CD4-positive, alpha-beta T cell treated with Interferon gamma for 1 hour (primary cell): Measurements from ENCODE around the gene CTNND2.
A peak's percentile ranks its signal among the peaks of the same experiment; 100 is the strongest.
"Not testable (repeated sequence)": the region's sequence is repeated elsewhere in the genome, so short reads cannot be mapped to it uniquely, and the experiment has no call there.

Experiments
- DNase-seq: peaks from one replicate; pipeline ENCODE4 v3.0.0-alpha.2; 2020

Gene CTNND2

GRCh38 chr5:11378461-11378860 lies 525.8 kb downstream of the CTNND2 start:
- no peak for DNase-seq

- DNase-seq, result no peak
Measured at GRCh38 chr5:11377896-11378295, 526.4 kb downstream of the CTNND2 start.

DNA sequence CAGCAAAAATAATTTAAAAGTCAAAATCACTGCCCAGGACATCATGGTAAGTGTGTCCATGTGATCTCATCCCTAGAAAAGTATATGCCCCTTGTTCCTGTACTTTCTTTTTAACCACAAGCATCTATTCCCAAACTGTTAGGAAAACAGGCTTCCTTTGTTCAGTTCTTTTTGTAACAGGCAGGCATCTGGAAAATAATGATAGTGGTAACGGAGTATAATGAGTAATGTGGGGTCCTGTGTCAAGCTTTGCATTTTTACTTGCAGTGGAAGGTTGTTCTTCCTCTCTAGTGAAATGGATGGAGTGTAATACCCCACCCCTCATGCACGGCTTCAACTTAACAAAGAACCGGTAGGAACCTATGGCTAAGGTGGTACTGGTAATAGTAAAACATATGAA lies 532.1 kb downstream of the CTNND2 start:
- DNase-seq, result no peak

GRCh38 chr5:11371021-11371420 lies 533.2 kb downstream of the CTNND2 start:
- DNase-seq, result no peak

DNA sequence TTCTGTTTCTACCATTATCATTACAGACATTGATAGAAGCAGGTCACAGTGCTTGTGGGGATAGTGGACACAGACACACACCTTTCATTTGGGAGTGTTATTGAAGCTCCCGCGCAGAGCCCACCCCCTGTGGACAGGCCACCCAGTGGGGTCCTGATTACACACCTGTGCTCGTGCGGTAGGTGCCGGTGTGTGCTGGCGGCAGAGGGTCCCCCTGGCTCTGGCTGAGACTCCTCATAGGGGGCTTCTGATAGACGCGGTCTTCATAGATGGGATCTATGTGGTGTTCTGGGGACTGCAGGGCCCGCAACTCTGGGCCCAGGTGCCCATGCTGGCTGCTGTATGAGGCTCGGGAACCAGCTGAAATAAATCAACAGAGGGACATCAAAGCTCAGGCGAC lies 539.7 kb downstream of the CTNND2 start:
- no peak for DNase-seq

- no peak for DNase-seq
Measured at GRCh38 chr5:11363631-11364178, 540.5 kb downstream of the CTNND2 start.

DNA sequence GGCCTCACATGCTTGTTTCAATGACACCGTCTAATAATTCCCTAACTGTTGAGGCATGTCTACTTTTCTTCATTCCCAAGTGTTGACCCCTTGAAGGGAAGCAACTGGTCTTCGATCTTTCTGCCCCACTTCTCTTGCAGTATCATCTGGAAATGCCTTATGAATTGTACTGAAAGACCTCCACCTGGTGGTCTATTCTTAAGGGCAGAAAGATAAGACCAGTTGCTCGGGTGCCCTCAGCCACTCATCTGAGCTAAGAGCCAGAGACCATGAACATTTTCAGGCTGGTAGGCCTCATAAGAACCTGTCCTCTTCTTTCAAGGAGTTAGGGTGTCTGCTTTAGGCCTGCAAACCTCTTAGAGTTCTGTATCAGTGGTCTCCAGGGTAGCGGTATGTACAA lies 542.5 kb downstream of the CTNND2 start:
- DNase-seq, result no peak

- no peak for DNase-seq
Measured at GRCh38 chr5:11357928-11358327, 546.3 kb downstream of the CTNND2 start.

DNA sequence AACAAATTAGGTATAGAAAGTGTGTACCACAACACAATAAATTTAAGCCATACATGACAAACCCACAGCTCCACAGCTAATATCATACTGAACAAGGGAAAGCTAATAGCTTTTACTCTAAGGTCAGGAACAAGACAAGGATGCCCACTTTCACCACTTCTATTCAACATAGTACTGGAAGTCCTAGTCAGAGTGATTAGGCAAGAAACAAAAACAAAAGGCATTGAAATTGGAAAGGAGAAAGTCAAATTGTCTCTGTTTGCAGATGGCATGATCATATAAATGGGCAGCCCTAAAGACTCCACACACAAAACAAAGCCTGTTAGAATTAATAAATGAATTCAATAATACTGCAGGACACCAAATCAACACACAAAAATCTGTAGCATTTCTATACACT lies 548.8 kb downstream of the CTNND2 start:
- DNase-seq, result no peak

DNA sequence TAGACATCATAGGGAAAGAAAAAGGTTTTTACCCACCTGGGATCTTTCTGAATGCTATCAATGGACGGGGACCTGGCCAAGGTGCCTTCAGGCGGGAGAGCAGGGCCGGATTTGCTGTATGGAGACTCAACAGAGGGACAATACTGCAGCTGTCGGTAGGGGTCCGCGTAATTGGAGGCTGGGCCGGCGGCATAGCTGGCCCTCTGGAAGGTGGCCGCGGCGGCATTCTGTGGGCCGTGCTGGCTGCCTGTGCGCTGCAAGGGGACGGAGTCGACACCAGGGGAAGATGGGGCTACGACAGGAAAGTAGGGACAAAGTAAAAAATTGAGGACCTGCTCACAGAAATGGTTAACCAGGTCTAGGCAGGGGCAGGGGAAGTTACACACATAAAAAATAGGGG lies 557.9 kb downstream of the CTNND2 start:
- DNase-seq, result no peak

DNA sequence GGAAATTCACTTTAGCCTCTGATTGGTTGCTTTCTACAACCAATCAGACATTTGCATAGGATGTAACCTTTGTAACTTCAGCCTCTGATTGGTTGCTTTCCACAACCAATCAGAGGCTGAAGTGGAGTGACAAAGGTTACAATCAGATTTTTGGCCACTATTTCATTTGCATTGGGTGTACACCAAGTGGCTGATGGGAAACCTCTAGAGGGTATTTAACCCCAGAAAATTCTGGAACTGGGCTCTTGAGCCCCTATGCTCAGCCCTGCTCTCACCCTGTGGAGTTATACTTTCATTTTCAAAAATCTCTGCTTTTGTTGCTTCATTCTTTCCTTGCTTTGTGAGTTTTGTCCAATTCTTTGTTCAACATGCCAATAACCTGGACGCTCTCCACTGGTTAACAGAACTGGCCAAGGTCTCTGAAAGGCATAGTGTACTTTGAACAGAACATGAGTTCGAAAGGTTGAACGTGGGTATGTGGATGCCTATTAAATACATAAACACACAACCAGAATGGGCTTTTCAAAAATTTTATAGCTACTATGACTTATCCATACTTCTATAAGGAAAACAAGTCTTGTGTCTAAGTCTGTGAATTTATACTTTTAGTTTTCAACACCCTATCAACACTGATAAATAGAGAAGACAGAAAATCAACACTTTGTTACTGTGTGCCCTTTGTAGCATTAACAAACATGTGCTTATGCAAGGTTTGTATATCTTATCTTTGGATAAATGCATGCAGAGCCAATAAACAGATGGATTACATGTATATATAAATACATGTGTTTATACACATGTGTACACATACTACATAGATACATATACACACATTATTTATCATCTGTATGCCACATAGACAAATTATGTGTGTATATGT lies 568.1 kb downstream of the CTNND2 start:
- DNase-seq, result no peak

- DNase-seq, result no peak
Measured at GRCh38 chr5:11334404-11334803, 569.8 kb downstream of the CTNND2 start.

- DNase-seq, result no peak
Measured at GRCh38 chr5:11329679-11330078, 574.6 kb downstream of the CTNND2 start.

GRCh38 chr5:11324521-11325289 lies 579.5 kb downstream of the CTNND2 start:
- no peak for DNase-seq

DNA sequence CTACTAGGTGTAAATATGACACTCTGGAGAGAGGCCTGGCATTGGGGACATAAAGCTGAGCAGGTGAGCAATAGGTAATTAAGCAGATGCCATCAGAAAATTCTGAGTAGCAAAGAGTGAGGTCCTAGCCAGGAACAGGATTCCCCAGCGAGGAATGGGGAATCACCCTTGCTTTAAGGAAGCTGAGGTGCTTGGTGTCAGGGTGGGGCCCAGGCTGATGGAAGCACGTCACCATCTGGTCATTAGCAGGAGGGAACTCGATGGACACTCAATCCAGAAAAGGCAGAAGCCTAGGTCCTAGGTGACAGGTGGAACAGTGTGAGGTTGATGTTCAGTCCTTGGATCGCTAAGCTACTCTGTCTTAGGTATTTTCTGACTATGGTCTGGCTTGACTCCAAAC lies 580.5 kb downstream of the CTNND2 start:
- peak; percentile 44 for DNase-seq

DNA sequence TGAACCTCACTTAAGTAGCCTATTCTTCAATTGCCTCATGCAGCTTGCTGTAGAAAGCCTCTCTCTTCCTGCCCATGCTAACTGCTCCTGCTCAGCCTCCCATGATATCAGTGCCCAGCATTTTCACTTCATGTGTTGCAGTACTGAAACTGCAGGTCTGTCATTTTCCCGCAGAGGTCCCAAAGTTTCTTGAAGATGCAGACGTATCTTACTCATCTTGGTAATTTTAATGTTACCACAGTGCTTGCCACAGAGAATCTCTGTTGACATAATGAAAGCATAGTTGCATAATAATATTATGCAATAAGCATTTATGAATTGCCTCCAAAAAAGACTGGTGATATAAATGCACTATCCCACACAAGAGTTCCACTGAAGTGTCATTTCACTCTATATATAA lies 582.1 kb downstream of the CTNND2 start:
- peak; percentile 33 for DNase-seq

DNA sequence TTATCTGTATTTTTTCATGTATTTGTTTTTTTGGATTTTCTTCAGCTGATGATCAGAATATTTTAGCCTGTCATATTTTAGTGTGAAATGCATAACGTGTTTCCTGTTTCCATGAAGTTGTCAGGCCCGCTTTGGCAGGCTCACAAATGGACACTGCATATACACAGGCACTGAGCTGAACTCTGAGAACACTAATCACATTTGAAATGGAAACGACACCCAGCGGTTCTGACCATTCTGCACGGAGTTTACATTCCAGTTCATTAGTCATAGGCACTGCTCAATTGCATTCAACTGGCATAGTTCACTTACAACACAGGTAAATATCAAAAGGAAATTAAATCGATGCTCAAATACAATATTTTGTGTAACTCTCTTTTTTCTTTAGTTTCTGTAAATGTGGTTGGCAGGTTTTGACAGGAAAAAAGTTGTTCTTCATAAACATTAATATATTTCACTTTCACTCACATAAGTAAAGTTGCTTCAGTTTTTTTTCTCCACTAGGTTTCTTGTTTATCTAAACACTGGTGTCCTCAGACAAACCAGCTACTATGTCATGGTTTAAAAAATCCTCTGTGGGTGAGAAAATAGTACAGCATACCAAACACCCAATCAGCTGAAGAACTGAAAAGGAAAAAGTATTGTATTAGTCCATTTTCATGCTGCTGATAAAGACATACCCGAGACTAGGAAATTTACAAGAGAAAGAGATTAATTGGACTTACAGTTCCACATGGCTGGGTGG lies 584.2 kb downstream of the CTNND2 start:
- no peak for DNase-seq

- DNase-seq, result not testable (repeated sequence)
Measured at GRCh38 chr5:11313694-11314093, 590.6 kb downstream of the CTNND2 start.

DNA sequence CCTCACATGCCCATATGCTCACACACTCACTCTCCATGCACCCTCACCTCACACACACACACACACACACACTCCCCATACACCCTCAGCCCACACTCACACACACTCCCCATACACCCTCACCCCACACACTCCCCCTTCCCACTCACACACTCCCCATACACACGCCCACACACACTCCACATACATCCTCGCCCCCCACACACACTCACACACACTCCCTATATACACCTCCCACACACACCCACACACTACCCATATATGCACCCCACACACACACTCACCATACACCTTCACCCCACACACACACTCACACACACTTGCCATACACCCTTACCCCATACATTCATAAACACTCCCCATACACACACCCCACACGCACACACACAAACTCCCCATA lies 592.5 kb downstream of the CTNND2 start:
- DNase-seq, result no peak

- DNase-seq, result no peak
Measured at GRCh38 chr5:11311272-11311671, 593.0 kb downstream of the CTNND2 start.

DNA sequence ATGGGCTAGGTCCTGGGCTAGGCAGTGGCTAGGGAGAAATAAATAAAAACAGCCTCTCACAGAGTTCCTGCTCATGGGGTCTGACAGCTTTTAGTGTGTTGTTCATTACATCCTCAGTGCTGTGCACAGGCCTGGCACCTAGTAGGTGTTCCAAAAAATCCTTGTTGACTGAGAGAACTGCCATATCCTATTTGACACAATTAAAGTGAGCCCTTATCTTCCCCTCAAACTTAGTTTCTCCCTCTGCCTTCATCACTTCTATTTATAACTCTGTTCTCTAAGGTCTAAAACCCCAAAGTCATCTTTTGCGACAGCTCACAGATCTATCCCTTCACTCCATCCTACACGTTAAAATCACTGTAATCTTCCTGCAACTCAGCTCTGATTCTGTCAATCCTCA lies 594.1 kb downstream of the CTNND2 start:
- no peak for DNase-seq

DNA sequence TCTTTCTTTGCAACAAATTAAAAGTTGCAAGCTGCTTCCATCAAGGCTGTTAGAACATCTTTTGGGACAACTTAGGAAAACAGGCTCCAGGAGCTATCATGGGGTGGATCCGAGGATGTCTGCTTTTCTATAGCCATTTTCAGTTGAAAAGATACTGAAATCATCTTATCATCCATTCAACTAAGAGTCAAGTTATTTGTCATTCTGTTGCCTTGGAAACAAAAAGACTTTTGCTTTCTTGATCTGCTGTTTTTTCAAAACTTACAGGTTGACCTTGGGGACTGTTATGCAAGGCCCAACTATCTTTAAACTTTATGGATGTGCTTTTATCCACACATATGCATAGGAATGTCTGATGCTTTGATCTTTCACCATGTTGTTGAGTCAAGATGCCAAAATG lies 597.9 kb downstream of the CTNND2 start:
- DNase-seq, result no peak

GRCh38 chr5:11305245-11305644 lies 599.0 kb downstream of the CTNND2 start:
- DNase-seq, result no peak
